ENCODE data around the gene OOSP3. TPM values are rescaled to one million over a fixed set of nuclear protein-coding genes. Genes with fewer than 3 reads are reported as not detected.

OOSP3 gene
- total RNA-seq, 1 donor from 2014 or later, result not detected

- no peak for DNase-seq (ENCODE audit: low read depth, low spot score)
- Mint-ChIP-seq H3K36me3 (ENCODE audit: low read depth) (peaks cover 5% of the 10 kb centered on the region), H3K4me1 (peaks cover 16% of the 10 kb centered on the region), H3K27ac (ENCODE audit: unreplicated experiment) (no peak within 1 kb of the TSS), H3K27me3 (ENCODE audit: low read depth) (no peaks in the 10 kb centered on the region), H3K9me3 (peaks cover 16% of the 10 kb centered on the region), H3K4me3 (no peak within 1 kb of the TSS)
- TF ChIP-seq, protein P1, sequence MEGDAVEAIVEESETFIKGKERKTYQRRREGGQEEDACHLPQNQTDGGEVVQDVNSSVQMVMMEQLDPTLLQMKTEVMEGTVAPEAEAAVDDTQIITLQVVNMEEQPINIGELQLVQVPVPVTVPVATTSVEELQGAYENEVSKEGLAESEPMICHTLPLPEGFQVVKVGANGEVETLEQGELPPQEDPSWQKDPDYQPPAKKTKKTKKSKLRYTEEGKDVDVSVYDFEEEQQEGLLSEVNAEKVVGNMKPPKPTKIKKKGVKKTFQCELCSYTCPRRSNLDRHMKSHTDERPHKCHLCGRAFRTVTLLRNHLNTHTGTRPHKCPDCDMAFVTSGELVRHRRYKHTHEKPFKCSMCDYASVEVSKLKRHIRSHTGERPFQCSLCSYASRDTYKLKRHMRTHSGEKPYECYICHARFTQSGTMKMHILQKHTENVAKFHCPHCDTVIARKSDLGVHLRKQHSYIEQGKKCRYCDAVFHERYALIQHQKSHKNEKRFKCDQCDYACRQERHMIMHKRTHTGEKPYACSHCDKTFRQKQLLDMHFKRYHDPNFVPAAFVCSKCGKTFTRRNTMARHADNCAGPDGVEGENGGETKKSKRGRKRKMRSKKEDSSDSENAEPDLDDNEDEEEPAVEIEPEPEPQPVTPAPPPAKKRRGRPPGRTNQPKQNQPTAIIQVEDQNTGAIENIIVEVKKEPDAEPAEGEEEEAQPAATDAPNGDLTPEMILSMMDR (conservative IDR thresholded peaks at IDR 0.05), result no peak
Measured at GRCh38 chr11:59866397-59866796, 12.2 kb upstream of the OOSP3 start, which contains the start of gene TCN1. TSS of gene TCN1 (minus strand) at chr11:59866487. CDS start at chr11:59866470, 17 bp downstream.

DNA sequence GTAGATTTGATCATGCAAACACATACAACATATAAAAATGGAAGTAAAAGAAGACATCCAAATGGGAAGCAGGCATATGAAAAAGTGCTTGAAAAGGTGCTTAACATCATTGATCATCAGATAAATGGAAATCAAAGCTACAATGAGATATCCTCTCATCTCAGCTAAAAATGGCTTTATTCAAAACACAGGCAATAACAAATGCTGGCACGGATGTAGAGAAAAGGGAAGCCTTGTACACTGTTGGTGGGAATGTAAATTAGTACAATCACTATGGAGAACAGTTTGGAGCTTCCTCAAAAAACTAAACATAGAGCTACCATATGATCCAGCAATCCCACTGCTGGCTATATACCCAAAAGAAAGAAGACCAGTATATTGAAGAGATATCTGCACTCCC, 11.7 kb upstream of the OOSP3 start:
- Mint-ChIP-seq H3K36me3 (ENCODE audit: low read depth) (peaks cover 5% of the 10 kb centered on the region), H3K27me3 (ENCODE audit: low read depth) (no peaks in the 10 kb centered on the region), H3K4me1 (peaks cover 16% of the 10 kb centered on the region), H3K27ac (ENCODE audit: unreplicated experiment) (no peak overlapping the region), H3K4me3 (no peak overlapping the region), H3K9me3 (peaks cover 20% of the 10 kb centered on the region)
- DNase-seq (ENCODE audit: low read depth, low spot score), result no peak
- TF ChIP-seq, protein P1 (conservative IDR thresholded peaks at IDR 0.05), result no peak

DNA sequence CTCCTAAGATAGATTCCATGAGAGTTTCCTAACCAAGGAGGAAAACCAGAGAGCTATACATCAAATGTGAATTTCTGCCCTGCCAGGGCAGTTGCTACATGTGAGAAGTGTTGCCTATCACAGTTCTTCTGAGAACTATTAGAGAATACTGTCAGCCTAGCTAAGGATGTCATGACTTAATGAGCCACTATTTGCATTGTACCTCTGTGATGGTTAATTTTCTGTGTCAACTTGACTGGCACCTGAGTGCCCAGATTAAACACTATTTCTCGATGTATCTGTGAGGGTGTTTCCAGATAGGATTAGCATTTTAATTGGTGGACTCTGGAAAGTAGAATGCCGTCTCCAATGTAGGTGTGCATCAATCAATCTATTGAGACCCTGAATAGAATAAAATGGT, 10.6 kb upstream of the OOSP3 start:
- H3K4me1 Mint-ChIP-seq, result peaks cover 16% of the 10 kb centered on the region
- peaks cover 20% of the 10 kb centered on the region for H3K9me3 Mint-ChIP-seq
- TF ChIP-seq, protein P1 (conservative IDR thresholded peaks at IDR 0.05), result no peak
- no peak overlapping the region for H3K4me3 Mint-ChIP-seq
- H3K27me3 Mint-ChIP-seq (ENCODE audit: low read depth), result no peaks in the 10 kb centered on the region
- H3K27ac Mint-ChIP-seq (ENCODE audit: unreplicated experiment), result no peak overlapping the region
- no peak for DNase-seq (ENCODE audit: low read depth, low spot score)
- H3K36me3 Mint-ChIP-seq (ENCODE audit: low read depth), result peaks cover 5% of the 10 kb centered on the region

- TF ChIP-seq, protein P1 (conservative IDR thresholded peaks at IDR 0.05), result no peak
Measured at GRCh38 chr11:59872076-59872475, 6.5 kb upstream of the OOSP3 start.

GRCh38 chr11:59875856-59876519, 2.6 kb upstream of the OOSP3 start:
- TF ChIP-seq, protein P1 (conservative IDR thresholded peaks at IDR 0.05), result no peak
- H3K27me3 Mint-ChIP-seq (ENCODE audit: low read depth), result no peaks in the 10 kb centered on the region
- H3K9me3 Mint-ChIP-seq, result peaks cover 4% of the 10 kb centered on the region
- no peak overlapping the region for H3K27ac Mint-ChIP-seq (ENCODE audit: unreplicated experiment)
- H3K4me3 Mint-ChIP-seq, result no peak overlapping the region
- DNase-seq (ENCODE audit: low read depth, low spot score), result no peak
- no peaks in the 10 kb centered on the region for H3K36me3 Mint-ChIP-seq (ENCODE audit: low read depth)
- H3K4me1 Mint-ChIP-seq, result no peaks in the 10 kb centered on the region

More at GRCh38 chr11:59872076-59872475, 6.5 kb upstream of the OOSP3 start:
- peaks cover 5% of the 10 kb centered on the region for H3K36me3 Mint-ChIP-seq (ENCODE audit: low read depth)
- no peaks in the 10 kb centered on the region for H3K4me1 Mint-ChIP-seq
- DNase-seq (ENCODE audit: low read depth, low spot score), result no peak
- H3K9me3 Mint-ChIP-seq, result peaks cover 18% of the 10 kb centered on the region
- no peak overlapping the region for H3K27ac Mint-ChIP-seq (ENCODE audit: unreplicated experiment)
- no peaks in the 10 kb centered on the region for H3K27me3 Mint-ChIP-seq (ENCODE audit: low read depth)
- H3K4me3 Mint-ChIP-seq, result no peak overlapping the region
